GM12865 (cell line): Measurements from ENCODE around the gene CD40LG.

Experiments used
- DNase-seq: peaks from one replicate; pipeline ENCODE4 v3.0.0; 2010; ENCODE audit warnings: low read depth
- H3K4me3 ChIP-seq: 2 replicates; pipeline ENCODE4 v1.5.1; 2011; ENCODE audit warnings: mild to moderate bottlenecking, low read depth, low read length, control low read depth
- CTCF ChIP-seq: IDR thresholded peaks from 2 replicates; pipeline ENCODE4 v1.5.1; 2011; ENCODE audit warnings: low read length, control low read depth, low read depth, inconsistent platforms; ENCODE audit not compliant: insufficient read depth; ENCODE audit errors: missing control alignments

Gene CD40LG

GRCh38 chrX:136643243-136643642 lies 4.7 kb upstream of the CD40LG start:
- DNase-seq = no peak
- TF ChIP-seq CTCF = no peak
- no peak overlapping the region for H3K4me3 ChIP-seq

DNA sequence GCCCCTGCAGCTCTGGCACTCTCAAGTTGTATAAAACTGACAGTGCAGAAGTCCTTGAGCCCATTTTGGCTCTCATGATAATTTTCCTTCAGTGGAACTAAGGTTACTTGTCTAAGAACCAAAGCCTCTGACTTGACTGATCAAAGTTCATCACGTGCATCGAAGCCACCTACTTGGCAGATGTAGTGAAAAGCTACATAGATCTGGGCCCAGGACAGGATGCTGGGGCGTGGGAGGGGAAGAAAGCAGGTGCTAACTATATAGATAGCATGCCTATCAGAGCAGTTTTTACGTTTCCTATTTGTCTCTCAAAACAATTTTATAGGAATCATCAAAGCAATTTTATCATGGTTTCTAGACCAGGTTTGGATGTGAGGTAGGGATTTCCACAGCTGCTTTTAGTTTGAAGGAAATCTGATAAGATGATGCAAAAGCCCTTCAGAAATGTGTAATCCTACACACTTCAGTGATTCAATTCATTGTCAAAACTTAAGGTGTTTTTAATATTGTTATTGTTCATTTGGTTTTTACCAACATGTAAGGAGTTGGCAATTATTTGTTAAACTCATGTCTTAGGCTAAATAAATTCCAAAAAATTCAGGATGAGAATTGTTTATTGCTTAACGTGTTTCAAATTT lies 1.2 kb upstream of the CD40LG start:
- no peak for DNase-seq
- H3K4me3 ChIP-seq = no peak overlapping the region
- no peak for TF ChIP-seq CTCF

DNA sequence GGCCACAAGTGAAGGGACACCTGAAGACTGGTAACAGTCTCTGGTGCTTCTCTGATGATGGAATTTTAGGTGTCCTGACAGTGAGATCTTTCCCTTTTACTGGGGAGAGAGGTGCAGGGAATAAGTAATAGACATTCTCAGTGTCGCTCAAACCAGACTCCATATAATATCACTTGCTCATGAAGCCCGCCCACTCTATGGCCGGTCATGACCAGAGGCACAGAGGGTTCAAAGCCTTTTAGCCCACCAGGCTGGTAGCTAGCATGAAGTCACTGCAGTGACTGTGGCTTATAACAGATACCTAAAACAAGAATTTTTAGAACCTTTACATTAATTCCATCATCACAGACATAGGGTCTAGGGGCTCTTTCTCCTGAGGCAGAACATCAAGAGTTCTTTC lies 2.9 kb downstream of the CD40LG start:
- H3K4me3 ChIP-seq = no peak overlapping the region
- no peak for DNase-seq
- TF ChIP-seq CTCF = no peak

DNA sequence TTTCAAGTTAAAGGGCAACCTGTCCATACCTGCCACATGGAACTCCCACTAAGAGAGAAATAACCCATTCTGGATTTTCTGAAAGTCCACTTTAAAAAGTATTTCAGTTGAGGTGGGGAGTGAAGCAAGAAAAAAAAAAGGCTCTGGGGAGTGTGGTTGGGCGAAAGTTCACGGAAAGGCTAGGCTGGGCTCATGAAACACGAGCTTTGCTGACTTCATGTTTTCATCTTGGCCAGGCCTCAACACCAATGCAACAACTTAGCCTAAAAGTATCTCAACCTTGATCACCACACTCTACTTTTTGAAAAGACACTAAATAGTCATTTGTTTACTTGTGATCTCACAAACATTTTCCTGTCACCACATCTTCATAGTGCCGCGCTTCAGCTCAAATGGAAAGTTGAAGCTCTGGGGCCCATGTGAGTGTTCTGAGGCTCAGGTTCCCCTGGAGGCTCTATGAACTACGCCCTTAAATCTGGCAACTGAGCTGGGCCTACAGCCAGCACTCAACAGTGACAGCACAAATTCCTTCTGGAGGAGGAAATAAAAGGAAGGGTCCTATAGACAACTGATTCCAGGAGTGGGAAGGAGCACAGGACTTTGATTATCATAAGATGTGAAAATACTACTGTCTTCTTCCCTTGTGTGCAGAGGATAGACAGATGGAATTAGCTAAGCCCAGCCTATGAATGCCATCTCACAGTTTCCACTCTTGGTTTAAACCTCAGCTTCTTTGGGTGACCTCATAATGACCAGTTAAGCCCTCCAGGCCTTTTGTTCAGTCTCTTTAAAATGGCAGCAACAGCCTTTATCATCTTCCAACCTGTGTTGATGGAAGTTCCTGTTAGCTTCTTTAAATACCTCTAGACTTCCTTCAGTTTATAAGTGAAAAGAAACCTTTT lies 5.1 kb downstream of the CD40LG start:
- no peak overlapping the region for H3K4me3 ChIP-seq
- no peak for TF ChIP-seq CTCF
- peak; percentile 14 for DNase-seq

GRCh38 chrX:136656361-136656964 lies 8.5 kb downstream of the CD40LG start:
- no peak overlapping the region for H3K4me3 ChIP-seq
- no peak for DNase-seq
- no peak for TF ChIP-seq CTCF

DNA sequence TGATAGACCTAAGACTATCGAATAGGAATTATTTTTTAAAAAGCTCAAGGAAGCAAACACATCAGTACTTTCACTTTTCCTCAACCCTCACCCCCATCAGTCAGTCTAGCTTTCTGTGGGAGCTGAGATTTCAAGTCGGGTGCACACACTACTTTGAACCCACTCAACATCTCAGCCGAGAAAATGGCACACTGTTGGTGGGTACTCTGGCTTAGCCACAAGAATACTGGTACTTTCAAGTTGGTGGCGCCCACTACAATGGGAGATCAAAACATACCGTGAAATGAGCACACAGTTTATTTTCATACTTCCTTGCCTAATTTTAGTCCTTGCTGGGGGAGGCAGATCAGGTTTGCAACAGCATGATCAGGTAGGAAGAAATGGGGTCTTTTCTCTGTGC lies 10.2 kb downstream of the CD40LG start:
- DNase-seq = peak; percentile 44
- TF ChIP-seq CTCF = no peak
- H3K4me3 ChIP-seq = peak overlapping the region; percentile 13; the same call in 1 of the 2 replicates
